Measurements from ENCODE around the gene TP73.

TP73 gene

DNA sequence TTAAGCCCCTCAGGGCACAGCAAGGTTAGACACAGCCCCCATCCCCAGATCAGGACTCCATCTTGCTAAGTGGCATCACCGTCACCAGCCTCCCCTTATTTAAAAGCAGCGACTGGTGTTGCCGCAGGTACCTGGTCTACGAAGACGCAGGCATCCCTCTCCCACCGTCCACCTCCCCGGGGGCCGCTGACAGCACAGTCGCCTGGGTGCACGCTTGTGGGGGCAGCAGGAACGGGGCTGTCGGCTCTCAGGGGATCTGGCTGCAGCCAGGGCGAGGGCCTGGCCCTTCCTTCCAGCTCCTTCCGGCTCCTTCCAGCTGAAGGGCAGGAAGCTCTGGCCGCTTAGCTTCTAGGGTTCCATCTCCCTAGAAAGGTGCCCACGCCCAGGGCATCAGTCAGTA lies 82.3 kb downstream of the TP73 start:
- ChIA-PET CTCF (interaction anchor here (0.6 to 0.7 kb wide), 2 partner anchors 20 to 170 kb away, joined by 3 to 4 read pairs; no protein-coding TSS in a partner anchor), POLR2A (ENCODE audit: low non-redundant PET) (no interaction called here)
- no peak for DNase-seq (ENCODE audit: low spot score)
- TF ChIP-seq, protein P1, sequence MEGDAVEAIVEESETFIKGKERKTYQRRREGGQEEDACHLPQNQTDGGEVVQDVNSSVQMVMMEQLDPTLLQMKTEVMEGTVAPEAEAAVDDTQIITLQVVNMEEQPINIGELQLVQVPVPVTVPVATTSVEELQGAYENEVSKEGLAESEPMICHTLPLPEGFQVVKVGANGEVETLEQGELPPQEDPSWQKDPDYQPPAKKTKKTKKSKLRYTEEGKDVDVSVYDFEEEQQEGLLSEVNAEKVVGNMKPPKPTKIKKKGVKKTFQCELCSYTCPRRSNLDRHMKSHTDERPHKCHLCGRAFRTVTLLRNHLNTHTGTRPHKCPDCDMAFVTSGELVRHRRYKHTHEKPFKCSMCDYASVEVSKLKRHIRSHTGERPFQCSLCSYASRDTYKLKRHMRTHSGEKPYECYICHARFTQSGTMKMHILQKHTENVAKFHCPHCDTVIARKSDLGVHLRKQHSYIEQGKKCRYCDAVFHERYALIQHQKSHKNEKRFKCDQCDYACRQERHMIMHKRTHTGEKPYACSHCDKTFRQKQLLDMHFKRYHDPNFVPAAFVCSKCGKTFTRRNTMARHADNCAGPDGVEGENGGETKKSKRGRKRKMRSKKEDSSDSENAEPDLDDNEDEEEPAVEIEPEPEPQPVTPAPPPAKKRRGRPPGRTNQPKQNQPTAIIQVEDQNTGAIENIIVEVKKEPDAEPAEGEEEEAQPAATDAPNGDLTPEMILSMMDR (conservative IDR thresholded peaks at IDR 0.05; ENCODE audit: low read depth), result no peak
- peak overlapping the region; percentile 76 for H3K27ac ChIP-seq

DNA sequence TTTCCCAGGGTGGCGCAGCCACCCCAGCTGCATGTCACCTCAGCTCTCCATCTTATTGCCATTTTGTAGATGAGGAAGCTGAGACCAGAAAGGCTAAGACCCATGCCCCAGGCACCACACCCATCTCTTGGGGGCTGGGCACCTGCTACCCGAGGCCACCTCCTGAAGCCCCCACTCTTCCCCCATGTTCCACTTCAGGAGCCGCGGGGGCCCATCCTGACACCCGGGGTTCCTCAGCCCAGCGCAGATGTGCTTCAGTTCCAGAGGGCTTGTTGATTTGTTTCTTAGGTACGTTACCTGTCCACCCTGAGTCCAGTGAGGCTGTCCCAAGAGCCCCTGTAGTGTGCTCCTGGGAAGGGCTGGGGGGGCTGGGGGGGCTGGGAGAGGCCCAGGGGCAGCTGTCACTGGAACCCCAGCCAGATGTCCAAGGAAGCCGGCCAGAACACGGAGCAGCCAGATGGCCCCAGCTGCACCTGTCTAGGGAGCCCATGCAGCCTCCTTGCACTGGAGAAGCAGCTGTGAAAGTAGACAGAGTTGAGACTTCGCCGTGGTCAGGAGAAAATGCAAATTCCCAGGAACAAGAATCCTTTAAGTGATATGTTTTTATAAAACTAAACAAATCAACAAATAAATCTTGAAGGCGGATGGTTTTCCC lies 82.8 kb downstream of the TP73 start:
- no peak for DNase-seq (ENCODE audit: low spot score)
- TF ChIP-seq, protein P1 (conservative IDR thresholded peaks at IDR 0.05; ENCODE audit: low read depth), result no peak
- H3K27ac ChIP-seq, result peak overlapping the region; percentile 76
- ChIA-PET POLR2A (ENCODE audit: low non-redundant PET) (no interaction called here), CTCF (interaction anchor here (0.6 kb wide), 1 partner anchor 20 kb away, joined by 3 read pairs; no protein-coding TSS in a partner anchor)

DNA sequence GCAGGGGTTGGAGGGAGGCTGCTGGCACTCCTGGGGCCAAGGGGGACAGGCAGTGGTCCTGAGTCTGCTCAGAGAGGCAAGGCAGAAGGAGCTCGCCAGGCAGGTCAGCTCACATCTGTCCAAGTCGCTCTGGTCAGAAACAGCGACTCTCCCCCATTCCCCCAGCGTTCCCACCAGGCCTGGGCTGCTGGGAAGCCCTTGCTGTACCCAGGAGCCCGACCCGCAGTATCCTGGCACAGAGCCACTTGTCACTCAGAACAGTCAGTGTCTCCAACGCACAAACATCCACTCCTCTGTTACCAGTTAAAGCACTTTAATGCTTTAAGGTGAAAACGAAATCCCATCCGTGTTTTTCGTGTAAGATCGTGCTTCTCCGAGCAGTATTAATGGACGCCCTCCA lies 83.4 kb downstream of the TP73 start:
- no peak for DNase-seq (ENCODE audit: low spot score)
- TF ChIP-seq, protein P1 (conservative IDR thresholded peaks at IDR 0.05; ENCODE audit: low read depth), result no peak
- ChIA-PET CTCF (no interaction called here), POLR2A (ENCODE audit: low non-redundant PET) (no interaction called here)
- H3K27ac ChIP-seq, result peak overlapping the region; percentile 76

DNA sequence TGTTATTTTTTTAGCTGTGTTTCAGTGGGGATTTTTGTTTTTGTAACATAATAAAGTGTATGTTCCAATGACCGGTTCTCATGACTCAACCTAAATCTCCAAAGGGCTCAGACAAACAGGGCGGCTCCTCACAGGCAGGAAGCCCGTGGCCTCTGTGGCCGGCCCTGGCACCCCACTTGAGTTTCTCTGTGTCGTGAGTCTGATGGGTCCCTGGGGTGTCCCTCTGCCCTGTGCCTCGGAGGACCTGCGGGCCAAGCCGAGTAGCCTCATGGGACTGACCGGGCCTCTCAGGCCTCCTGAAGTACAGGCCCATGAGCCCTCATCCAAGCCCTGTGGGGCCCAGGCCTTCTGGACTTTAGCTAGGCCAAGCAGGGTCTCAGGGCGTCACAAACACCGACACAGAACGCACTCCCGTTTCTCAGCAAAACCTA lies 83.8 kb downstream of the TP73 start:
- POLR2A ChIA-PET (ENCODE audit: low non-redundant PET), result no interaction called here
- CTCF ChIA-PET, result no interaction called here

DNA sequence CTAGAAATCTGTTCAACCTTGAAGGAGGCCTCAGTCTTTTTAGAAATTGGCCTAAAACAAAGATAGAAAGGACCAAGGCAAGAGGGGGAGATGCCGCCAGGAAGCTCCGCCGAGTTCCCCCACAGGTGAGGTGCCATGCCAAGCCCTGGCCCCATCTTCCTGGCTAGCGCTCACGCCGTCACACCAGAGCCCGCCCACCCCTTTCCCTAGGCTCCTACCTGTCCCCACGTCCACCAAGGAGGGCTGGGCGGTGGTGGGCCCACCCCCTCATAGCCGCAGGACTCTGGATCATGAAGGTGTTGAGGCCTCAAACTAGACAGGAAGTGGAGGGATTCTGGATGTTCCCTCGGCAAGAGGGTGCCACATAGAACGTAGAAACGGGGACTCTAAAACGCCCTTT lies 84.4 kb downstream of the TP73 start:
- TF ChIP-seq, protein P1 (conservative IDR thresholded peaks at IDR 0.05; ENCODE audit: low read depth), result no peak
- ChIA-PET POLR2A (ENCODE audit: low non-redundant PET) (no interaction called here), CTCF (no interaction called here)
- DNase-seq (ENCODE audit: low spot score), result no peak
- peak overlapping the region; percentile 76 for H3K27ac ChIP-seq

More for the DNA sequence above, 83.8 kb downstream of the TP73 start:
- TF ChIP-seq, protein P1 (conservative IDR thresholded peaks at IDR 0.05; ENCODE audit: low read depth), result no peak
- no peak for DNase-seq (ENCODE audit: low spot score)
- H3K27ac ChIP-seq, result peak overlapping the region; percentile 76

DNA sequence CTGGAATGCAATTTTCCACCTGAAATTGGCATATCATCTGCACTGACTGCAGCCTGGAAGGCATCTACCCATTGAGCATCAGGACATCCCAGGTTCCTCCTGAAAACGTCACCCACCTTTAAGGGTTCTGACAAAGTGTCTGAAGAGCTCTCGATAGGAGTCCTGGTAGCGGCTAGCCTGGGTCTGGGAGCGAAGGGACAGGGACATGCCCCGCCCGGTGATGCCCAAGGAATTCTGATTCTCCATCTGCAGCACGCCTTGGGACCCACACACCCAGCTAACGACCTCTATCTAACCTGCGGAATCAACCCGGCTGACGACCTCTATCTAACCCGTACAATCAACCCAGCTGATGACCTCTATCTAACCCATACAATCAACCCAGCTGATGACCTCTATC lies 86.6 kb downstream of the TP73 start:
- no peak overlapping the region for H3K27ac ChIP-seq
- TF ChIP-seq, protein P1 (conservative IDR thresholded peaks at IDR 0.05; ENCODE audit: low read depth), result no peak
- DNase-seq (ENCODE audit: low spot score), result no peak
- POLR2A ChIA-PET (ENCODE audit: low non-redundant PET), result no interaction called here
- CTCF ChIA-PET, result interaction anchor here (0.6 kb wide), 1 partner anchor 173 kb away, joined by 3 read pairs; no protein-coding TSS in a partner anchor

Data from RWPE1 (cell line).